ENCODE measurements around the gene KLF6.

The KLF6 gene

GRCh38 chr10:3750854-3751253 lies 34.2 kb downstream of the KLF6 start:
- H3K4me1 Mint-ChIP-seq (ENCODE audit: low read depth), result peaks cover 16% of the 10 kb centered on the region
- H3K36me3 Mint-ChIP-seq (ENCODE audit: low read depth), result no peaks in the 10 kb centered on the region
- no peak overlapping the region for H3K4me3 Mint-ChIP-seq
- H3K27me3 Mint-ChIP-seq, result no peaks in the 10 kb centered on the region
- no peak overlapping the region for H3K27ac Mint-ChIP-seq
- H3K9me3 Mint-ChIP-seq, result no peaks in the 10 kb centered on the region

GRCh38 chr10:3750006-3750816 lies 34.8 kb downstream of the KLF6 start:
- H3K27me3 Mint-ChIP-seq, result no peaks in the 10 kb centered on the region
- no peak overlapping the region for H3K27ac Mint-ChIP-seq
- H3K4me3 Mint-ChIP-seq, result no peak overlapping the region
- H3K36me3 Mint-ChIP-seq (ENCODE audit: low read depth), result no peaks in the 10 kb centered on the region
- no peaks in the 10 kb centered on the region for H3K9me3 Mint-ChIP-seq
- H3K4me1 Mint-ChIP-seq (ENCODE audit: low read depth), result peaks cover 10% of the 10 kb centered on the region

- Mint-ChIP-seq H3K27me3 (no peaks in the 10 kb centered on the region), H3K36me3 (ENCODE audit: low read depth) (no peaks in the 10 kb centered on the region), H3K9me3 (no peaks in the 10 kb centered on the region), H3K4me1 (ENCODE audit: low read depth) (peaks cover 4% of the 10 kb centered on the region), H3K4me3 (no peak overlapping the region), H3K27ac (no peak overlapping the region)
Observed at GRCh38 chr10:3749600-3749999, 35.4 kb downstream of the KLF6 start.

GRCh38 chr10:3749011-3749410 lies 36.0 kb downstream of the KLF6 start:
- H3K4me3 Mint-ChIP-seq, result no peak overlapping the region
- H3K36me3 Mint-ChIP-seq (ENCODE audit: low read depth), result no peaks in the 10 kb centered on the region

GRCh38 chr10:3748484-3748883 lies 36.5 kb downstream of the KLF6 start:
- Mint-ChIP-seq H3K4me3 (no peak overlapping the region), H3K9me3 (no peaks in the 10 kb centered on the region), H3K27ac (no peak overlapping the region), H3K4me1 (ENCODE audit: low read depth) (peaks cover 4% of the 10 kb centered on the region), H3K36me3 (ENCODE audit: low read depth) (no peaks in the 10 kb centered on the region), H3K27me3 (no peaks in the 10 kb centered on the region)

More at GRCh38 chr10:3749011-3749410, 36.0 kb downstream of the KLF6 start:
- H3K27ac Mint-ChIP-seq, result no peak overlapping the region
- H3K9me3 Mint-ChIP-seq, result no peaks in the 10 kb centered on the region
- H3K4me1 Mint-ChIP-seq (ENCODE audit: low read depth), result peaks cover 4% of the 10 kb centered on the region
- no peaks in the 10 kb centered on the region for H3K27me3 Mint-ChIP-seq

GRCh38 chr10:3747984-3748383 lies 37.0 kb downstream of the KLF6 start:
- no peaks in the 10 kb centered on the region for H3K36me3 Mint-ChIP-seq (ENCODE audit: low read depth)
- H3K9me3 Mint-ChIP-seq, result no peaks in the 10 kb centered on the region
- no peak overlapping the region for H3K27ac Mint-ChIP-seq
- peaks cover 4% of the 10 kb centered on the region for H3K4me1 Mint-ChIP-seq (ENCODE audit: low read depth)
- H3K27me3 Mint-ChIP-seq, result no peaks in the 10 kb centered on the region
- no peak overlapping the region for H3K4me3 Mint-ChIP-seq

GRCh38 chr10:3747248-3747960 lies 37.6 kb downstream of the KLF6 start:
- no peak overlapping the region for H3K4me3 Mint-ChIP-seq
- no peak overlapping the region for H3K27ac Mint-ChIP-seq

GRCh38 chr10:3746634-3747033 lies 38.4 kb downstream of the KLF6 start:
- no peak overlapping the region for H3K4me3 Mint-ChIP-seq

More at GRCh38 chr10:3747248-3747960, 37.6 kb downstream of the KLF6 start:
- no peaks in the 10 kb centered on the region for H3K9me3 Mint-ChIP-seq
- peaks cover 4% of the 10 kb centered on the region for H3K4me1 Mint-ChIP-seq (ENCODE audit: low read depth)
- no peaks in the 10 kb centered on the region for H3K36me3 Mint-ChIP-seq (ENCODE audit: low read depth)
- no peaks in the 10 kb centered on the region for H3K27me3 Mint-ChIP-seq

GRCh38 chr10:3745521-3745920 lies 39.5 kb downstream of the KLF6 start:
- Mint-ChIP-seq H3K9me3 (no peaks in the 10 kb centered on the region), H3K4me3 (no peak overlapping the region), H3K27ac (no peak overlapping the region), H3K27me3 (no peaks in the 10 kb centered on the region), H3K36me3 (ENCODE audit: low read depth) (no peaks in the 10 kb centered on the region), H3K4me1 (ENCODE audit: low read depth) (peaks cover 16% of the 10 kb centered on the region)

More at GRCh38 chr10:3746634-3747033, 38.4 kb downstream of the KLF6 start:
- no peaks in the 10 kb centered on the region for H3K36me3 Mint-ChIP-seq (ENCODE audit: low read depth)
- peaks cover 8% of the 10 kb centered on the region for H3K4me1 Mint-ChIP-seq (ENCODE audit: low read depth)
- H3K27me3 Mint-ChIP-seq, result no peaks in the 10 kb centered on the region
- no peak overlapping the region for H3K27ac Mint-ChIP-seq
- H3K9me3 Mint-ChIP-seq, result no peaks in the 10 kb centered on the region

GRCh38 chr10:3741688-3742461 lies 43.1 kb downstream of the KLF6 start:
- H3K27ac Mint-ChIP-seq, result no peak overlapping the region
- no peaks in the 10 kb centered on the region for H3K27me3 Mint-ChIP-seq
- no peaks in the 10 kb centered on the region for H3K36me3 Mint-ChIP-seq (ENCODE audit: low read depth)
- H3K4me3 Mint-ChIP-seq, result no peak overlapping the region
- peaks cover 25% of the 10 kb centered on the region for H3K4me1 Mint-ChIP-seq (ENCODE audit: low read depth)
- H3K9me3 Mint-ChIP-seq, result no peaks in the 10 kb centered on the region

GRCh38 chr10:3740157-3740871 lies 44.7 kb downstream of the KLF6 start:
- peak overlapping the region; percentile 80 for H3K27ac Mint-ChIP-seq
- H3K4me3 Mint-ChIP-seq, result peak overlapping the region; percentile 21
- H3K27me3 Mint-ChIP-seq, result no peaks in the 10 kb centered on the region

GRCh38 chr10:3738855-3739350 lies 46.1 kb downstream of the KLF6 start:
- H3K4me3 Mint-ChIP-seq, result no peak overlapping the region

More at GRCh38 chr10:3740157-3740871, 44.7 kb downstream of the KLF6 start:
- Mint-ChIP-seq H3K36me3 (ENCODE audit: low read depth) (no peaks in the 10 kb centered on the region), H3K4me1 (ENCODE audit: low read depth) (peaks cover 25% of the 10 kb centered on the region), H3K9me3 (no peaks in the 10 kb centered on the region)

GRCh38 chr10:3737864-3738263 lies 47.1 kb downstream of the KLF6 start:
- H3K9me3 Mint-ChIP-seq, result no peaks in the 10 kb centered on the region
- H3K4me3 Mint-ChIP-seq, result no peak overlapping the region
- no peaks in the 10 kb centered on the region for H3K27me3 Mint-ChIP-seq
- H3K36me3 Mint-ChIP-seq (ENCODE audit: low read depth), result no peaks in the 10 kb centered on the region
- H3K27ac Mint-ChIP-seq, result no peak overlapping the region
- H3K4me1 Mint-ChIP-seq (ENCODE audit: low read depth), result peaks cover 28% of the 10 kb centered on the region

More at GRCh38 chr10:3738855-3739350, 46.1 kb downstream of the KLF6 start:
- H3K27ac Mint-ChIP-seq, result no peak overlapping the region
- H3K9me3 Mint-ChIP-seq, result no peaks in the 10 kb centered on the region
- no peaks in the 10 kb centered on the region for H3K36me3 Mint-ChIP-seq (ENCODE audit: low read depth)
- H3K4me1 Mint-ChIP-seq (ENCODE audit: low read depth), result peaks cover 27% of the 10 kb centered on the region
- H3K27me3 Mint-ChIP-seq, result no peaks in the 10 kb centered on the region

- H3K4me1 Mint-ChIP-seq (ENCODE audit: low read depth), result peaks cover 13% of the 10 kb centered on the region
- H3K27me3 Mint-ChIP-seq, result no peaks in the 10 kb centered on the region
- H3K4me3 Mint-ChIP-seq, result no peak overlapping the region
- no peaks in the 10 kb centered on the region for H3K36me3 Mint-ChIP-seq (ENCODE audit: low read depth)
- no peak overlapping the region for H3K27ac Mint-ChIP-seq
- H3K9me3 Mint-ChIP-seq, result peaks cover 4% of the 10 kb centered on the region
Observed at GRCh38 chr10:3735175-3735574, 49.8 kb downstream of the KLF6 start.
